8988T (cell line): ENCODE measurements around the gene MTIF3.

ENCODE experiments used
- DNase-seq: peaks from one replicate; pipeline ENCODE4 v3.0.0; 2011

MTIF3 gene

GRCh38 chr13:27450921-27451471 lies 632 bp upstream of the MTIF3 start:
- no peak for DNase-seq

DNA sequence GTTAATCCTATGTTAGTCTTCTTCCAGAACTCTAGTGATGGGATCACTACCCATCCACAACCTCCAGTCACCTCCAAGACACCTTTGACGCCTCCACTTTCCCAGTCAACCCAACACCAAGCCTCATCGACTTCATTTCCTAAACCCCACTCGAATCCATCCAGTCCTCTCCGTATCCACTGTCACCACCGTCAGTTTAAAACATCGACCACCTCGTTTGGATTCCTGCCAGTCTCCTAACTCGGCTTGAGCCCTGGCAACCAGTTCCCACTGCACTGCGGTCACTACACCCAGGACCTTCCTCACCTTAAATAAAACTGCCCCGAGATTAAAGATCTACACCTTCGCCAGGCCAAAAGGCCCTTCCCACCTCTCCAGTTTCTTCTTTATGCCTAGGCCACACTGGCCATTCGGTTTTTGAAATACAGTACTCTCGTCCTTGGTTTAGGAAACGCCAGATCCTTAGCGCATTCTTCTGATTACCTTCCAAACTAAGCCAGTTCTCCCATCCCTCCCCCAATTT lies 1.2 kb downstream of the MTIF3 start:
- DNase-seq: no peak

- DNase-seq: no peak
Observed at GRCh38 chr13:27448308-27448707, 2.1 kb downstream of the MTIF3 start.

GRCh38 chr13:27446986-27447583 lies 3.3 kb downstream of the MTIF3 start:
- DNase-seq: no peak

- DNase-seq: no peak
Observed at GRCh38 chr13:27442797-27443196, 7.6 kb downstream of the MTIF3 start.

- DNase-seq: no peak
Observed at GRCh38 chr13:27442071-27442647, 8.2 kb downstream of the MTIF3 start.

DNA sequence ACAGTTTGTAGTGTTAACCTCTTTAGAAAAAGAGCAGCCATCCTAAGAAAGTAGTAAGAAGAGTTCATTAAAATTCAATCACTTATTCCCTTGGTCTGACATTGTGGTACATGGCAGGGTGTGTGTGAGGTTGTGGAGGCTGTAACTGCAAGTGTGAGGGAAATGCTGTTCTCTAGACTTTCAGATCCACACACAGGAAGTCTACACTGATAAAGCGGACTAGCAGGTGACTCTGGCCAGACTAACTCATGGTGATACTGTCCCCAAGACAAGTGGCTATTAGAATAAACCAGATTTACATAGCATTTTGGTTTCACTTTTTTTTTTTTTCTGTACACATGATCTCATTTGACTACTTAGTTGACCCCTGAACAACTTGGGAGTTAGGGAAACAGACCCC lies 10.0 kb downstream of the MTIF3 start:
- DNase-seq: no peak

GRCh38 chr13:27437126-27437525 lies 13.2 kb downstream of the MTIF3 start:
- DNase-seq: no peak

DNA sequence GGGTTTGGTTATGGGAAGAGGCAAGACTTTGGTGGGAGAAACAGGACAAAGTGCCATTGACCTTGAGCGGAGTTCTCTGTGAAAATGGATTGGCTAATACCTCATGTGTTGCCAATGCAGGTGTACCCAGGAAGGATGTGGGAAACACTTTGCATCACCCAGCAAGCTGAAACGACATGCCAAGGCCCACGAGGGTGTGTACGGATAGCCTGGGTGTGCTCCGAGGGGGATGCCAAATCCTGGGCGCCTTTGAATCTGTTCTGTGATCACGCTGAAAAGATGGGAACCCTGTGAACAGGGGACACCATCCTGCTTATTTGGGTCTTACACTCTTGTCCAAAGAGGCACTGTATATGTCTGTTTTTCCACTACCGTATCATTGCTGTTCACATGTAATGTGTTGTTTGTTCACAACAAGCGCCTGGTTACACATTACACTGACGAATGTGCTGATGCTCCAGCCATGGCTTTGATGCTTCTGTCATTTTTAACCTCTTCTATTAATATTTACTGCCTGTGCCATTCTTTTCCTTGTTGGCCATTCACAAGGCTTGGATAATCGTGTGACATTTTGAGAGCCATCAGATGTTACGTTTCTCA lies 17.7 kb downstream of the MTIF3 start:
- DNase-seq: no peak

DNA sequence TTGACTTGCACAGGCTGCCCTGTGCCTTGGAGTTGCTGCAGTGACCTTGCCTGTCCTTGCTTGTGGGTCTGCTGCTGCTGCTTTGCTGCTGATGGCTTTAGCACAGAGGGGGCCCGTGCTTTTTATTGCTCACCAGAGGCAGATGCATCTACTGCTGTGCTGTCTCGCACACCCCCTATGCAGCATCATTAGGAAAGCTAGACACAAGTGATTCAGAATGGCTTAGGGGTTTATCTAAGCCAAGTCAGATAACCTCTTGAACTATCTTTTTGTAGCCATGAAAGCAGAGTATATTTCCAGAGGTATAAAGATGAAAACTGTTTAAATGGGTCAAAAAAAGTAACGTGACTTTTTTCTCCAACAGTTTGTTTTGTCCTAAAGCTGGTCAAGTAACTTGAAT lies 18.2 kb downstream of the MTIF3 start:
- DNase-seq: no peak

DNA sequence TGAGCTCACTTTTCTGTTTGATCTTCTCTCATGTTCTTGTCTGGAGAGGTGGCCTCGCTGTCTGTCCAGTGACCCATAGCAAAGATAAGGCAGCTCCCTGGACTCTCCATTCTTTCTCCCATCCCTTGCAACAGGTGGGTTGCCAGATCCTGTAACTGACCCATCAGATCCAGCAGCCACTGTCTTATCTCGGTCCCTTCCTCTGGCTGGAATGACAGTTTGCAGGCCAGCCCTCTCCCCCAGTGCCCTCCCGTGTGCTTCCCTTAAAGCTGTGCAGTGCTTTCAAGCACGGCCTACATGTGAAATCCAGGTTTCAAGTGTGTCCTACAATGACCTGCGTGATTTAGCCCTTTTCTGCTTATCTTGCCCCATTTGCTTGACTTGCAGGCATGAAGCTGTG lies 22.2 kb downstream of the MTIF3 start:
- DNase-seq: no peak

DNA sequence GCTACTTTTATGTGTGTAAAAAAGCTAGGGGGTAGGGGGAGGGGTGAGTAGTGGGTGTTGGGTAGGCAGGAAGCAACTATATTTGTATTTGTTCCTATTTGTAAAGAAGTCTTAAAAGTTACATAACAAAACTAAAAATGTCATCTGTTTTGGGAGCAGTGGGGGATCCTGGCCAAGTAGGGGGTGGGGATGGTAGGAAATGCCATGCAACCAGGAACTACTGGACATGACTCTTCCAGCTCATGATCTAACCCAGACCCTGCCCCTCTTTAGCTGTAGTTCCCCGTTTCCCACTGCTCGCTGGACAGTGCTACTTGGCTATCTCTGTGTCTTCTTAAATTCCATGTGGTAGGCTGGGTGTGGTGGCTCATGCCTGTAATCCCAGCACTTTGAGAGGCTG lies 22.7 kb downstream of the MTIF3 start:
- DNase-seq: no peak

- DNase-seq: peak; percentile 65
Observed at GRCh38 chr13:27425918-27426630, 24.3 kb downstream of the MTIF3 start.

DNA sequence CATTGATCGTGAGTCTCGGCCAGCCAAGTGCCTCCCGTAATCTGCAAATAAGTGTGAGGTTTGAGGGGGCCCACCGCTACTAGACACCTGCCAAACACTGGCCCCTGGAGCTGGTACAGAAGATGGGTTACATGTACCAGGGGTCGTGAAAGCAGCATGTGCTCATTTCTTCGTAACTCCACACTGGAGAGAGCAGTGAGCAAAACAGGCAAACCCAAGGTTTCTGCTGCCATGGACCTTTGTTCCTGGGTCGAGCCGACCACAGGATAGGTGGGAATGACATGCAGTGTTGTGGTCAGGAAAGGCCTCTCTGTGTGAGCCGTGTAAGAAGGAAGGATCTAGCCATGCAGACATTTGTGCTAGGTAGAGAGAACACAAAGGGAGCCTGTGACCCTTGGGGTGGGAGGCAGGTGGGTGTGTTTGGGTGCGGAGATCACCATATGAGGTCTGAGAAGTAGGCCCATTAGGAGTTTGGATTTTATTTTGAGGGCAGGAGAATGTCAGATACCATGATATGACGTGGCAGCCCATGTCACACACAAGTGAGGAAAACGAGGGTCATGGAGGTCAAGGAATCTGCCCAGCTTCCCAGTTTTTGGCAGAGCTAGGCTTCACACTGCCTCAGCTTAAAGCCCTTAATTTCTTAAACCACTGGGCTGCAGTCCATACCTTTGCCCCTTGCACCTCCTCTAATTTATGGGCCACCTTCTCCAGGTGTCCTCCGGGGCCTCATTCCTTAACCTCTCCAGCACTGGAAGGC lies 25.0 kb downstream of the MTIF3 start:
- no peak for DNase-seq

DNA sequence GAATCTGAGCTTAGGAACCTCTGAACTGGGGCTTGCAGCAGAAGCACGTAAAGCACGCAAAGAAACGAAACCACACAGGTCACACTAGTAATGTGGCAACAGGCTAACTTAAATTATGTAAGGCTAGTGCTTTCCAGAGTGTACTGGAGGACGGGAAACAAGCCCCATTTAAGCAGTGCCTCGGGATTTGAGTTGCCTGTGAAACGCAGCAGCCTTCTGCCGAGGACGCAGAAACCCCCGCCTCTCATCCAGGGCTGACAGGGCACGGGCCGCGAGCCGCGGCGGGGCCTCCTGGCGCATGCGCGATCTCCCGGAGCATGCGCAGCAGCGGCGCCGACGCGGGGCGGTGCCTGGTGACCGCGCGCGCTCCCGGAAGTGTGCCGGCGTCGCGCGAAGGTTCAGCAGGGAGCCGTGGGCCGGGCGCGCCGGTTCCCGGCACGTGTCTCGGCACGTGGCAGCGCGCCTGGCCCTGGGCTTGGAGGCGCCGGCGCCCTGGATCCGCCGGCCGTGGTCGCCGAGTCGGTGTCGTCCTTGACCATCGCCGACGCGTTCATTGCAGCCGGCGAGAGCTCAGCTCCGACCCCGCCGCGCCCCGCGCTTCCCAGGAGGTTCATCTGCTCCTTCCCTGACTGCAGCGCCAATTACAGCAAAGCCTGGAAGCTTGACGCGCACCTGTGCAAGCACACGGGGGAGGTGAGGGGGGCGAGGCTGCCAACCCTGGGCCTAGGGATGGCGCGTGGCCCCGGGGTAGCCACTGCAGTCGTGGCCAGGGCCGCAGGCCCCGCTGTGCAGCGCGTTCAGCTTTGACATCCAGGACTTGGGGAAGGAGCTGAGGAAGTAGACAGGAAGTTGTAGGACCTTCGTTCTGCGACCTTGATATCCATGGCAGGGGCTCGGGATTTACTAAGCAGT lies 25.9 kb downstream of the MTIF3 start, which contains the start of gene GTF3A:
TSS of gene GTF3A (plus strand) at position 374 of the 912 bp plus-strand sequence.
- DNase-seq: peak; percentile 92

DNA sequence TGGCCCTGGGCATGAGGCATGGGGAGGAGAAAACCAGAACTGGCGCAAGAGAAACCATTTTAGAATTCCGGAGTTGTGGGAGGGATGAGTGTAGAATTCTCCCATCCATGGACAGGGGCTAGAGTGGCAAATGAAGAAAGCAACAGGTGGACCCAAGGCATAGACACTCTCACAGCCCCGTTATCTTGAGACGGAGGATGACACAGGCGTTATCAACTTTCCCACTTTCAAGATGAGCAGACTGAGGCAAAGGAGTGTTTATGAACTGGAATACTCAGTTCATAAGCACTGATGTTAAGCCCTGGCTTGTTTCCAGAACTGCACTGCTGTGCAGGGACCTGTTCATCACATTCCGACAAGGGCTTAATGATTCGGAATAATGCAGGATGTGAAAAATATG lies 27.0 kb downstream of the MTIF3 start:
- DNase-seq: no peak

GRCh38 chr13:27421101-27421871 lies 29.1 kb downstream of the MTIF3 start:
- DNase-seq: no peak

- no peak for DNase-seq
Observed at GRCh38 chr13:27419328-27419727, 31.0 kb downstream of the MTIF3 start.

DNA sequence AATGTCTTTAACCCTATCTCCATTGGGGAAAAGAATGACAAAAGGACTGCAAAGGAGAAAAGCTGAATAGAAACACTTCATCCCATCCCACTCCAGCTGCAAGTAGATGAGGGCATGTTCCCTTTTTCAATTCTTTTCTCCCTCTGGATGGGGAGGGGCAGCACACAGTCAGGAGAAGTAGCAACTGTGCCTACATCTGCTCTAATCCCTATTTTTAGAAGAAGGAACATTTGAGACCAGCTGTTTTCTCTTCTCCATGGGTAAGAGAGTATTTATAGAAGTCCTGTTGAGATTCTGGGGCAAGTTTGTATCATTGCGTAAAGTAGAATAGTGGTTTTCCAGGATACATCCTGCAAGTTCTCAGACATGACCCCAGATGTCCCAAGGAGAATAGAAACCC lies 35.2 kb downstream of the MTIF3 start:
- no peak for DNase-seq

- no peak for DNase-seq
Observed at GRCh38 chr13:27411341-27411740, 39.0 kb downstream of the MTIF3 start.

DNA sequence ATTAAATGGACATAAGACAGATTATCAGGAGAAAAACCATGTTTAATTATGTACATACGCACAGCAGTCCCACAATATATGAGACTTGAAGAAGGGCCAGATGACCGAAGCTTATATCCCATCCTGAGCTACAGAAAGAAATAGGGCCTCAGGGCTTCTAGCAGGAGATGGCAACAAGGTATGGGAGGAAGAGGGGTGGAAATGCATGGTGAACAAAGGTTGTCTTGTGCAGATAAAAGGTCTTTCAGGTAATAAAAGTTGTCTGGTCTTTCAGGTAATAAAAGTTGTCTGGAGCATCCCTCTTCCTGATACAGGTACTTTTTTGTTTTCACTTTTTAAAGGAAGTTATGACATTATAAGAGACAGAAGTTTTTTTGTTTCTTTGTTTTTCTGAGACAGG lies 41.4 kb downstream of the MTIF3 start:
- no peak for DNase-seq
